ENCODE results near the gene BLMH.

- TF ChIP-seq CTCF (IDR thresholded peaks at IDR 0.05; ENCODE audit: low read length) (no peak), EZH2 (optimal IDR thresholded peaks at IDR 0.05; ENCODE audit: low read depth, low read length) (no peak), EZH2phosphoT487 (IDR thresholded peaks at IDR 0.05; ENCODE audit: low read length) (no peak)
These were observed 59.5 kb downstream of the BLMH start for GRCh38 chr17:30232015-30232823.
